Epithelial cell of umbilical artery (primary cell): Measurements from ENCODE around the gene ERCC5. TPM values are rescaled to one million over a fixed set of nuclear protein-coding genes. Genes with fewer than 3 reads are reported as not detected.

Experiments used
- total RNA-seq: library from RNA; depleted of rRNA; stranded (reverse); fragments of >200 nt; gene quantifications from 2 replicates; pipeline ENCODE4 v1.2.3, GENCODE V29; 2014

The ERCC5 gene
- 44.5 and 48.7 TPM in 2 replicates for total RNA-seq

DNA sequence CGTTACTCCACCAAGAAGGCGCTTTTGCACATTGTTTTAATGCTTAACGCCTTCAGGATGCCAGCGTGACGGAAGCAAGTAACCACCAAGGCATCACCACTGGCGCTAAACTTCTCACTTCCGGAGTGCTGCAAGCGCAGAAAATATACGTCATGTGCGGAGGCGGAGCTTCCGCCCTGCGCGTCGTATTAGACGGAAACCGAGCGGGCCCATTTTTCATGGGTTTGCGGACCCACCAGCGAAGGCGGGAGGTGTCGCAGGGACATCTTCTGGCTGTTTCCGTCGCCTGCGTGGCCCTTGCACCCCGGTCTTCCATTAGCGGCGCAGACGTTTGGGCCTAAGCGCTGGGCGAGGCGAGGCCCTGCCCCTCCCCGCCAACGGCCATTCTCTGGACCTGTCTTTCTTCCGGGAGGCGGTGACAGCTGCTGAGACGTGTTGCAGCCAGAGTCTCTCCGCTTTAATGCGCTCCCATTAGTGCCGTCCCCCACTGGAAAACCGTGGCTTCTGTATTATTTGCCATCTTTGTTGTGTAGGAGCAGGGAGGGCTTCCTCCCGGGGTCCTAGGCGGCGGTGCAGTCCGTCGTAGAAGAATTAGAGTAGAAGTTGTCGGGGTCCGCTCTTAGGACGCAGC is at the start of gene ERCC5:
TSS of gene ERCC5 (plus strand) at position 403 of the 631 bp plus-strand sequence. CDS start 235 bp downstream, outside the sequence.

DNA sequence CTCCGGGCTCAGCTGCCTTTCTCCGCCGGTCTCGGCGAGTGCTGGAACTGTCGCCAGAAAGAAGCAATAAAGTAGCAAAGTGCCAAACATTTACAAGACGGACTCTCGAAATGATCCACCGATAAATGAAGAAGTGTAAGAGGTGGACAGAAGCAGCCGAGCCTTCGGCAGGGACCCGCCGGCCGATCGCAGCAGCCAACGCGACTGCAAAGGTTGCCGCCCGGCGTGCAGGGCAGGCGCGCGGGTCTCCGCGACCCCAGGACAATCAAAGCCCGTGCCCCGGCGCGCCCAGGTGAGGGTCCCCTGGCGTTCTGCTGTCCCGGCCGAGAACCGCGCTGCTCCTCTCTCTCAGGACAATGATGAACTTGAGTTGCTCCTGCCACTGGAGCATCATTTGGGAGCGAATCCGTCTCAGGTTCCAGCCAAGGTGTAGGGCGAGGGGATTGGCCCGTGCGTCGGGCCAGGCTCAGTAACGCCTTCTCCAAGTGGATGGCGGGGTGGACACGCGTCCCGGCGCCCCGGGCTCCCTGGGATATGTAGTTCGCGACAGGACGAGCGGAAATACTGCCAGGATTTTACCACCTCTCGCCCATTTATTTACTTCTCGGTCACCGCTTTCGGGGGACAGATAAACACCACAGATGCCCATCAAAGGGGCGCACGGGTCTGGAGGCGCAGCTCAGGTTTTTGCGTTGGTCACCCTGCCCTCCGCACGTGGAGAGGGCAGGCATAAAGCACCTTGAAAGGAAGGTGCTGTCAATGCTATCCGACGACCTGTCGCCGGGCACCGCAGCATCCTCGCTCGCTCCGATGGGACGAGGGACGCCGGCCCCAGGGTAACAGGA is 47.0 kb upstream of the ERCC5 start, which contains the start of the genes BIVM and POGLUT2:
TSS of gene BIVM (plus strand) at position 539 of the 845 bp plus-strand sequence. CDS start 8,149 bp downstream, outside the sequence.
TSS of gene POGLUT2 (minus strand) at position 396 of the 845 bp plus-strand sequence. CDS start at position 90, 306 bp downstream.

Other genes with a start within 250 kb of the ERCC5 start
- 49.4 and 55.6 TPM in 2 replicates for gene TPP2, start 249.0 kb upstream of the ERCC5 start, total RNA-seq
- gene METTL21C, start 151.0 kb upstream of the ERCC5 start, total RNA-seq = not detected in 2 replicates
- gene TEX30, start 72.2 kb upstream of the ERCC5 start, total RNA-seq = 28.3 and 34.2 TPM in 2 replicates
- 18.5 and 33.1 TPM in 2 replicates for gene POGLUT2, start 47.1 kb upstream of the ERCC5 start, total RNA-seq
- gene BIVM, start 46.9 kb upstream of the ERCC5 start, total RNA-seq = 14.6 and 16.9 TPM in 2 replicates
- gene SLC10A2, start 220.4 kb downstream of the ERCC5 start, total RNA-seq = not detected in 2 replicates